GM19467 (cell line): ENCODE measurements around the gene ESR1.

Experiments
- ATAC-seq: cut with Tn5 transposase; IDR thresholded peaks from one replicate; pipeline ENCODE4 v1.9.1; 2021; ENCODE audit warnings: mild to moderate bottlenecking, moderate library complexity; ENCODE audit not compliant: unreplicated experiment

Gene ESR1

DNA sequence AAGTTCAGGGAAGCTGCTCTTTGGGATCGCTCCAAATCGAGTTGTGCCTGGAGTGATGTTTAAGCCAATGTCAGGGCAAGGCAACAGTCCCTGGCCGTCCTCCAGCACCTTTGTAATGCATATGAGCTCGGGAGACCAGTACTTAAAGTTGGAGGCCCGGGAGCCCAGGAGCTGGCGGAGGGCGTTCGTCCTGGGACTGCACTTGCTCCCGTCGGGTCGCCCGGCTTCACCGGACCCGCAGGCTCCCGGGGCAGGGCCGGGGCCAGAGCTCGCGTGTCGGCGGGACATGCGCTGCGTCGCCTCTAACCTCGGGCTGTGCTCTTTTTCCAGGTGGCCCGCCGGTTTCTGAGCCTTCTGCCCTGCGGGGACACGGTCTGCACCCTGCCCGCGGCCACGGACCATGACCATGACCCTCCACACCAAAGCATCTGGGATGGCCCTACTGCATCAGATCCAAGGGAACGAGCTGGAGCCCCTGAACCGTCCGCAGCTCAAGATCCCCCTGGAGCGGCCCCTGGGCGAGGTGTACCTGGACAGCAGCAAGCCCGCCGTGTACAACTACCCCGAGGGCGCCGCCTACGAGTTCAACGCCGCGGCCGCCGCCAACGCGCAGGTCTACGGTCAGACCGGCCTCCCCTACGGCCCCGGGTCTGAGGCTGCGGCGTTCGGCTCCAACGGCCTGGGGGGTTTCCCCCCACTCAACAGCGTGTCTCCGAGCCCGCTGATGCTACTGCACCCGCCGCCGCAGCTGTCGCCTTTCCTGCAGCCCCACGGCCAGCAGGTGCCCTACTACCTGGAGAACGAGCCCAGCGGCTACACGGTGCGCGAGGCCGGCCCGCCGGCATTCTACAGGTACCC lies at the start of gene ESR1:
Gene ESR1, plus strand, starts transcription at position 170 of the 858 bp plus-strand sequence. Its CDS starts 231 bp downstream, at position 401.
- no peak for ATAC-seq

DNA sequence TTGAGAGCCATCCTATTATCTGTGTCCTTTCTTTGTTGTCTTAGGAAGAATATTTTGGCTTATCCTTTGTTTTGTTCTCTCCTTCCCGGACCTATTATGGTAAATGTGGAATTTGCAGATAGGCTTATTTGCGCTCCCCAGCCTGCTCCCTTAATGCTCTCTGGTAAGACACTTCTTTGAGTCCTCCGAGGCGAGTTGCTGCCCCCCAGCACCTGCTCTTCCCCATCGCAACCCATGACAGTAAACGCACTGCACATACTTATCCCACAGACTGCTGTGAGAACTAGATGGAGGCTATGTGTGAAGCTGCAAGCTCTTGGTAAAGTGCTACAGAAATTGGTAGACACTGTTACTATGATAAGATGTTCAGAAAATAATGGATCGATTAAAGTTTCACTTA lies 47.0 kb upstream of the ESR1 start:
- ATAC-seq, result no peak

DNA sequence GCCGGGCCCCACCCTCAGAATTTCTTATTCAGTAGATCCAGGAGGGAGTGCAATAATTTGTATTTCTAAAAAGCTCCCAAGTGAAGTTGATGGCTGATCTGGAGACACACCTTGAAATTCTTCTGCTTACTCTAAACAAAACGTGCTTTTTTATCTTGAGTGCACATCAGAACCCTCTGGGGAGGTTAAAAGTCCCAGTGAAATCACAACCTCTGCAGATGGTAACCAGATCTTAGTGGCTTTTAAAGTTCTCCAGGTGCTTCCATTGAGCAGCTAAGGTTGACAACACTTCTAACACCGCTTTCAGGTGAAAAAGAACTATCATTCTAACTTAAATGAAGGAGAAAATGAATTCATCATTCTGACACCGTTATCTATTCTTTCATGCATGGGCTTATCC lies 45.6 kb upstream of the ESR1 start:
- no peak for ATAC-seq

DNA sequence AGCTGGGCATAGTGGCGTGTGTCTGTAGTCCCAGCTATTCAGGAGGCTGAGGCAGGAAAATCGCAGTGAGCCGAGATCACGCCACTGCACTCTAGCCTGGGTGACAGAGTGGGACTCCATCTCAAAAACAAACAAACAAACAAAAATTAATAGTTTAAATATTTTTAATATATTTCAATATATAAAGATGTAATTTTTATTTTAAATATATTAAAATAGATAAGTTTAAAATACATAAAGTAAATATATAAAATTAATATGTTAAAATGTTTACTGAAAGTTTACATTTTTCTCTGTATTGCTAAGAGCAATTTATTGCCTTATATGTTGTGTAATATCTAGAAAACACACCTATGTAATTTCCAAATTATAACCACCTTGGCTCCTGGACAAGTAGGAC lies 44.7 kb upstream of the ESR1 start:
- ATAC-seq, result no peak

DNA sequence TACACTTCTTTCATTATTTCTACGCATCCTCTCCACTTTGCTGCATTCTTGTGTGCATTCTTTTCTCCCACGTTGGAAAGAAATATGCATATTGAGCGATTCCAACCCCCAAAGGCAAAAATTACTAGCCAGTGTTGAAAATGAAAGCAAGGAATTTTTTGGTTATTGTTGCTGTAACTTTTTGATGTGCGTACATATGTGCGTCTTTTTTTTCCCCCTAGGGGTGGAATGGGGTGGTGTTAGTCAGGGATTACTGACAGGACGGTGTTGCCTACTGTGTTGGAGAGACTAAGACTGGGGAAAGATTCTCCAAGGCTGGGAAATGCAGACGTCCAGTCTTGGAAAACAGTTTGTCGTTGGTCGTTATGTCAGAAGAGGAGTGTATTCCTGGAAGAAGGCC lies 44.2 kb upstream of the ESR1 start:
- no peak for ATAC-seq

DNA sequence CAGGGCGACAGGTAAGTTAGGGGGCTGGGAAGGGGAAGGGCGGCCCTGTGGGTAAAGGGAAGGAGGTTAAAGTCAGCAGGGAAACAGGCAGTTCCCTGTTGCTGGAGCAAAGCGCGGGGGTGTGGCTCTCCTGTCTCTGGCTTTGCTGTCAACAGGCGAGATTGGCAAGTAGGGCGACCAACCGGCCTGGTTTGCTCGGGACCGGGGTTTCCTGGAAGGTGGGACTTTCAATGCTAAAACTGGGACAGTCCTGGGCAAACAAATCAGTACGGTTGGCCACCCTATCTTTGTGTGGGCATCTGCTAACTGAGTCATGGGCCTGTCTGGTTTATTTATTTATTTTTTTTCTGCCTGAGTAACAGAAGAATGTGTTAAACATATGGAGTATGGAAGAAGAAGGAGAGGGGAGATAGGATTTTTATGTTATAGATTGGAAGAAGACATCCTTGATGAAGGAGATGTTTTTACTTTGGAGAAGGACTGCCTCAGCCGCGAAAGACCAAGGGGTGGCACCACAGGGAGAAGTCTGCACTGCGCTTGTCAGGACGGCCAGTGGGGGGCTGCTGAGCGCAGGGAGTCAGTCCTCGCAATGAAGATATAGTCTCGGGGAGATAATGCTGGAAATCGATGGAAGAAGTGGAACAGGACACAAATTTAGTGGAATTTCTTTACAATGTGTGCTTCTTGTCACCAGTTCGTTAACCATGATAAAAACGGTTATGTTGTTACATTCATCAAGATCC lies 43.4 kb upstream of the ESR1 start:
- peak; percentile 89 for ATAC-seq

DNA sequence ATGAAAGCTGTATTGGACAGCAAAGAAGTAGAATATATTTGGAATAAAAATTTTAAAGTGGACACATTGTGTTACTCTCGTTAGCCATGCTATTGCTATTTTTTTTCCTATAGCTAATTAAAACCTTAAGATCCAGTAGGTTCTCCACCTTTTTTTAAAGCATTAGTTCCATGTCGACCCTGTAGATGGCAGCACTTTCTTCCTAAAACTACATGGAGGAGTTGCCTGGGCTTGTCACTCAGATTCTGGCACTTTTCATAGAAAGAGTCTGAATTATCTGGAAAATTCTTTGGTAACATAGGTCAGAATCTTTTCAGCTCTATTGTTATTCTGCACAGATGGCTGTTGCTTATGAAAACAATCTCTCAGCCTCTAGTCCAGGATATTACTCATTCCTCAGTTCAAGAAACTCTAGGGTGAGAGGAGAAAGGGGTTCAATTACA lies 42.0 kb upstream of the ESR1 start:
- no peak for ATAC-seq

DNA sequence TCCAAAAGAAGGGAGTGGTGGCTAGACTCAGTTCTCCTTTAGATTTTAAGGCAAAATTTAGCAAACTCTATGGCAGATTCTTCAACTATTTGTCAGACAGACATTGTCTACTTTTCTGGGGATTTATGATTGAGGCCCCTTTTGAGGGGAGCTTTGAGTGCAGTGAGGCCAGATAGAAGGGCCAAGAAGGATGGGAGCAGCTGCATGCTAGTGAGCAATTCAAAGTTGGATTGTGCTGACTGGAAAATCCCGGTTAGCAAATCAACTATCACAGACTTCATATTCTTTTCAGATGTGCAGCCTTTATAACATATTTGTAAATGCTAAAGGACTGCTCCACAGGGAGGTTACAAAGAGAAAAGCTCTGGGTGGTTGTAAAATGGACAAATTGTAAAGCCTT lies 35.0 kb upstream of the ESR1 start:
- no peak for ATAC-seq

DNA sequence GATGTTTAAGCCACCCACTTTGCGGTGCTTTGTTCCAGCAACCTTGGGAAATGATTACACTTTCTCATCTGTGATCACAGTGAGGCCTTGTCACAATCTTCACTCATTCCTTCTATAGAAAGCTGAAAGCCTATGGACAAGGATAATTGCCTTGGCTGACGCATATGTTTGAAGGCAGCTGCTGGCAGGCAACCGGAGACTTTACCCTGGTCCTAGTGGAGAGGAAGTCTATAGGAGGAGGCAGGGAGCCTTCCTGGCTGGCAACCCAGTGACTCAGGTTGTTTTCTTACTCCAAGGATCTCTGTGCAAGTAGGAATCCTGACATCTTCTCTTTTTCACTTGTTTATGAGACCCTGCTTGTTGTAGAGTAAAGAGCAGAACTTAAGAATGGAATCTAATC lies 34.1 kb upstream of the ESR1 start:
- ATAC-seq, result no peak

DNA sequence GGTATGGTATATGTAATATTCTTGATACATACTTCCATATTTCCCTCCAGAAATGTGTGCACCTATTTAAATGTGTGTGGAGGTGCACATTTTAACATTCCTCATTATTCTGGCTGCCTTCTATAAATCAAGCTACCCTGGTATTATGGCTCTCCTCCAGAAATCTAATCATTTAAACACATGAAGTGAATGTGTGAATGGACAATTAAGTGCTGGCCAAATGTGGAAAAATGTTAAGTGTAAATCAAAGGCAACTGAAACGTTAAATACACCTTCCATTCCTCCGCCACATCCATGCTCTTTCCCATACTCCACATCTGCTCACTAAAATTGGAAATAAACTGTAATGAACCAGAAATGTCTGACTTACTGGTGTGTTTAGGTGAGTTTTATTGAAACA lies 24.9 kb upstream of the ESR1 start:
- no peak for ATAC-seq

DNA sequence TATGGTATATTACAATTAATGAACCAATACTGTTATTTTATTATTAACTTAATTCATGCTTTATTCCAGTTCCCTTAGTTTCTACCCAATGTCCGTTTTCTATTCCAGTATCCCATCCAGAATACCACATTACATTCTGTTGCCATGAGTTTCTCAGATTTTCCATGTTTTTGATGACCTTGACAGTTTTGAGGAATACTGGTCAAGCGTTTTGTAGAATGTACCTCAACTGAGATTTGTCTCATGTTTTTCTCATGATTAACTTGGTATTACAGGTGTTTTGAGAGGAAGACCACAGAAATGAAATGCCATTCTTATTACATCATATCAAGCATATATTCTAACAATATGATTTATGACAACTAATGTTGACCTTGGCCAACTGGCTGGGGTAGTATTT lies 23.8 kb upstream of the ESR1 start:
- ATAC-seq, result no peak

DNA sequence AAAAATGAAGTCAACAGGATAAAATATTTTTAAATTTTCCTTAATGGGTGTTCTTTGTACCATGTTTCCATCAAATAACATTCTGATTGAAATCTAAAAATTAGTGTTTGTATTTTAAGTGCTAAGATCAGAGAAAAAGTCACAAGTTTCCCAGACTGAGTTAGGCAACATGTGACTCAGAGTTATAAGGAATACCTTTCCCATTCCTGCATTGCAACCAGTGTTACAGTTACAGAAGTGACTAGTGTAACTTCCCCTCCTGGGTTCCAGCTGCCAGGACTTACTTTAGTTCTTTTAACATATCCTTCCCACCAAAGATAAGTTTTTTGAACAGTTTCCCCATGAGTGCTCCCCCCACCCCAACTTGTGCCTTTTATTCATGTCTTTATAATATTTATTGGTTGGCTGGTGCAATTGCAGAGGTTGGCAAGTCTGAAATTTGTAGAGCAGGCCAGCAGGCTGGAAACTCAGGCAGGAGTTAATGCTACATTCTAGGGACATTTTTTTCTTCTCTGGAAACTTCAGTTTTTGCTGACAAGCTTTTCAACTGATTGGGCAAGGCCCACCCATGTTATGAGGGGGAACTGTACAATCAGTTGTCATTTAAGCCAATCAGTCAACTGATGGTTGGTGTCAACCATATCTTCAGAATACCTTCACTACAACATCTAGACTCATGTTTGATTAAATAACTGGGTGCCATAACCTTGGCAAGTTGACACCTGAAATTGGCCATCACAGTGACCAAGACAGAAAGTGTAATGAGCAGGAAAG lies 22.9 kb upstream of the ESR1 start:
- no peak for ATAC-seq

DNA sequence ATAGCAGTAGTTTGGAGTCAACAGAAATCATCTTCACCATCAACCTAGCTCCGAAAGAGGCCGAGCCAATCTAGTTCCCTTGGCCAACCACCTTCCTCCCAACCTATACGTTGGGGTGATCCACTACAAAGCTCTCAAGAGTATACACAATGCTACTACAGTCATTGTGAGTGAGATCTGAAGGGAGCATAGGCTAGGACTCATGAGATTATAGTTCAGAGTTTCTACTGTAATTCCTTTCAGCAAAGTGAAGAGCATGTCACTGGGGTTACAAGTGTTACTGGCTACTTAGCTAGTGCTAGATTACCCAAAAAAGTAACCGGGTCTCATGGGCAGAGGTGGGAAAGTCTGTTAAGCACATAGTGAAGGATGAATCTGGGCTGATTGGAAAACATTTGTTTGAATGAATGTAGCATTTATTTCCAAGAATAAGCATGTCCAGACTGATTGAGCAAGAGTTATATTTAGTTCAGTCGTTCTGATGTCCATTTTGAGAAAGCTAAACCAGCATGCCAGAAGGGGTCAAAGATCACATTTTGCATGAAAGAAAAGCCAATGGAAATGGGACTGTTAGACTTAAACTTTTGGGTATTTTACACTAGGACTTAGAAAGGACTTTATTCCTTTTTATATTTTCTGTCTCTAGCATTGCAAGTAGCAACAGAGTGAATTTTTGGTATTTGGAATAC lies 10.5 kb upstream of the ESR1 start:
- no peak for ATAC-seq

DNA sequence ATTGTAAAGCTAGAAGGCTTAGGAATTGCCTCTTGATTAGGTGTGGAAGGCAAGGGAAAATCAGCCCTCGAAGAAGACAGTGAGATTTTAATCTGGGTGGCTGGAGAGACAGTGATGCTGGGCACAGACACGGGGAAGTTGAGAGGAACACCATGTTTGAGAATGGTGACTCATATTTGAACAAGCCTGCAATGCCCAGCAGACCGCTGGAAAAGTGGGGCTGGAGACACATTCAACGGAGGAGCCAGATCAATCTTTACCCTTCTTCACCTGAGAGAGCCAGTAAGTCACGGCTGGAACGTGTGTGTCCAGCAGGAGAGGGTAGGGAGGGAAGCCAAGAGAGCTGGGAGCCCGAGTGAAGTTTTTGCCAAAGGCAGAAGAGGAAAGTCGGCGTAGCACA lies 3.7 kb upstream of the ESR1 start:
- ATAC-seq, result no peak

DNA sequence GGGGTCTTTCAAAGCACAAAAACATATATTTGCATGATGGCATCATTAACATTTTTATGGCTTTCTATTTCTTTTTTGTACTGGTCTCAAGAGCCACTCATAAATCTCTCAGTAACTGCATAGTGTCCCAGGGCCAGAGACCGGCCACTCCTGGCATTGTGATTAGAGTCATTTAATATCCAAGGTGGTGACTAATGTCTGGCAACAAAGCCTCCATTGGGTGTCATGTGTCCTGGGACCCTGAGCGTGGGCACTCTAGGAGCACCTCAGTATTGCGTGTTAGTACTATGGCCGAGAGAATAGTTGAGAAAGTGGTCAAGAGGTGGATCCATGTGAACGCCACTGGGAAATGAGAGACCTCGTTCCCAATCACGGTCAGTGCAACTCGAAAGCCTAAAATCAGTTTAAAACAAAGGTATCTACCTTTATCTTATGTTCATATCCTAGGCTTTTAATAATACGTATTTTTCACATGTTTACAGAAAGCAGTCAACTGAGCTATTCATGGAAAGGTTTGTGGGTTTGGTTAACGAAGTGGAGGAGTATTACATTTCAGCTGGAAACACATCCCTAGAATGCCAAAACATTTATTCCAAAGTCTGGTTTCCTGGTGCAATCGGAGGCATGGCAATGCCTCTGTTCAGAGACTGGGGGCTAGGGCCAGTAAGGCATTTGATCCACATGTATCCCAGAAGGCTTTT lies 2.7 kb upstream of the ESR1 start:
- ATAC-seq, result no peak

DNA sequence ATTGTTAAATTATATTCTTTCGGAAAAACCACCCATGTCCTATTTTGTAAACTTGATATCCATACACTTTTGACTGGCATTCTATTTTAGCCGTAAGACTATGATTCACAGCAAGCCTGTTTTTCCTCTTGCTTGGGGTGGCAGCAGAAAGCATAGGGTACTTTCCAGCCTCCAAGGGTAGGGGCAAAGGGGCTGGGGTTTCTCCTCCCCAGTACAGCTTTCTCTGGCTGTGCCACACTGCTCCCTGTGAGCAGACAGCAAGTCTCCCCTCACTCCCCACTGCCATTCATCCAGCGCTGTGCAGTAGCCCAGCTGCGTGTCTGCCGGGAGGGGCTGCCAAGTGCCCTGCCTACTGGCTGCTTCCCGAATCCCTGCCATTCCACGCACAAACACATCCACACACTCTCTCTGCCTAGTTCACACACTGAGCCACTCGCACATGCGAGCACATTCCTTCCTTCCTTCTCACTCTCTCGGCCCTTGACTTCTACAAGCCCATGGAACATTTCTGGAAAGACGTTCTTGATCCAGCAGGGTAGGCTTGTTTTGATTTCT lies 2.1 kb upstream of the ESR1 start:
- no peak for ATAC-seq

DNA sequence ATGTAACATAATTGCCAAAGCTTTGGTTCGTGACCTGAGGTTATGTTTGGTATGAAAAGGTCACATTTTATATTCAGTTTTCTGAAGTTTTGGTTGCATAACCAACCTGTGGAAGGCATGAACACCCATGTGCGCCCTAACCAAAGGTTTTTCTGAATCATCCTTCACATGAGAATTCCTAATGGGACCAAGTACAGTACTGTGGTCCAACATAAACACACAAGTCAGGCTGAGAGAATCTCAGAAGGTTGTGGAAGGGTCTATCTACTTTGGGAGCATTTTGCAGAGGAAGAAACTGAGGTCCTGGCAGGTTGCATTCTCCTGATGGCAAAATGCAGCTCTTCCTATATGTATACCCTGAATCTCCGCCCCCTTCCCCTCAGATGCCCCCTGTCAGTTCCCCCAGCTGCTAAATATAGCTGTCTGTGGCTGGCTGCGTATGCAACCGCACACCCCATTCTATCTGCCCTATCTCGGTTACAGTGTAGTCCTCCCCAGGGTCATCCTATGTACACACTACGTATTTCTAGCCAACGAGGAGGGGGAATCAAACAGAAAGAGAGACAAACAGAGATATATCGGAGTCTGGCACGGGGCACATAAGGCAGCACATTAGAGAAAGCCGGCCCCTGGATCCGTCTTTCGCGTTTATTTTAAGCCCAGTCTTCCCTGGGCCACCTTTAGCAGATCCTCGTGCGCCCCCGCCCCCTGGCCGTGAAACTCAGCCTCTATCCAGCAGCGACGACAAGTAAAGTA lies 547 bp upstream of the ESR1 start:
- ATAC-seq, result no peak

DNA sequence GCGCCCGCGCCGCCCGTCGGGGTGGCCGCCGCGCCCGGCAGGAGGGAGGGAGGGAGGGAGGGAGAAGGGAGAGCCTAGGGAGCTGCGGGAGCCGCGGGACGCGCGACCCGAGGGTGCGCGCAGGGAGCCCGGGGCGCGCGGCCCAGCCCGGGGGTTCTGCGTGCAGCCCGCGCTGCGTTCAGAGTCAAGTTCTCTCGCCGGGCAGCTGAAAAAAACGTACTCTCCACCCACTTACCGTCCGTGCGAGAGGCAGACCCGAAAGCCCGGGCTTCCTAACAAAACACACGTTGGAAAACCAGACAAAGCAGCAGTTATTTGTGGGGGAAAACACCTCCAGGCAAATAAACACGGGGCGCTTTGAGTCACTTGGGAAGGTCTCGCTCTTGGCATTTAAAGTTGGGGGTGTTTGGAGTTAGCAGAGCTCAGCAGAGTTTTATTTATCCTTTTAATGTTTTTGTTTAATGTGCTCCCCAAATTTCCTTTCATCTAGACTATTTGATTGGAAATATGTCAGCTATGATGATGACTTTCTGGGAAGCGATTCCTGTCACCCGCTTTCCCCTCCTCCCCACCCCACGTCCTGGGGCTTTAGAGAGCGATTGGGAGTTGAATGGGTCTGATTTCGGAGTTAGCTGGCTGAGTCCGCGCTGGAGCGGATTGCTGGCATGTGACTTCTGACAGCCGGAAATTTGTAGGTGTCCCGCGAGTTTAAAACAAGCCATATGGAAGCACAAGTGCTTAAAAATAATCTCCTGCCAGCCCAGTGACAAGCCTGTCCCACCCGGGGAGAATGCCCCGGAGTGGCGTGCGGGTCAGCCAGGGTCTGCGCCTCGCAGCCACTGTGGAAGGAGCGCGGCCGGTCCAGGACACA lies 1.1 kb downstream of the ESR1 start:
- ATAC-seq, result no peak
